Naive thymus-derived CD4-positive, alpha-beta T cell (primary cell): ENCODE data around the gene COMT. TPM values are rescaled to one million over a fixed set of nuclear protein-coding genes. Genes with fewer than 3 reads are reported as not detected.
A peak's percentile ranks its signal among the peaks of the same experiment; 100 is the strongest.

Source experiments
- ATAC-seq: fragments of 150-1000 bp; cut with Tn5 transposase; 2 replicates; pipeline ENCODE4 v1.10.0; 2021; ENCODE audit warnings: mild to moderate bottlenecking, moderate library complexity
- CTCF ChIA-PET: fragments of 350-600 bp; sonication (Branson Sonifier 250); formaldehyde crosslinking; loops from one replicate; lab custom pipeline; 2021; ENCODE audit warnings: antibody characterized with exemption; lab: Charles Lee
- POLR2A ChIA-PET: fragments of 350-600 bp; sonication (Branson Sonifier 250); formaldehyde crosslinking; loops from one replicate; lab custom pipeline; 2021; ENCODE audit warnings: antibody characterized with exemption, inconsistent platforms; lab: Charles Lee
- DNase-seq, 9 donors: peaks; one replicate each; pipeline versions ENCODE4 v3.0.0 to v3.0.0-alpha.2; 2020 to 2022; ENCODE audit warnings: mixed read lengths in 1 of 9
- H3K27ac ChIP-seq: one replicate; pipeline ENCODE4 v1.7.0; 2013; ENCODE audit warnings: mild to moderate bottlenecking, low read depth, low read length, moderate library complexity
- H3K27me3 ChIP-seq, 2 donors: one replicate each; pipeline ENCODE4 v1.7.0; 2013; ENCODE audit warnings: low read length in 2 of 2, mild to moderate bottlenecking in 2 of 2, moderate library complexity in 2 of 2; ENCODE audit not compliant: control insufficient read depth in 2 of 2, insufficient read depth in 2 of 2
- H3K36me3 ChIP-seq, 3 experiments: 1 replicate in 2 of 3; 2 replicates in 1 of 3; pipeline ENCODE4 v1.7.0; 2013; ENCODE audit warnings: low read length in 3 of 3, mild to moderate bottlenecking in 3 of 3, moderate library complexity in 1 of 3; ENCODE audit not compliant: insufficient read depth in 3 of 3, control insufficient read depth in 2 of 3
- H3K4me1 ChIP-seq, 2 donors: one replicate each; pipeline ENCODE4 v1.7.0; 2013; ENCODE audit warnings: low read length in 2 of 2, mild to moderate bottlenecking in 2 of 2, moderate library complexity in 1 of 2; ENCODE audit not compliant: control insufficient read depth in 2 of 2, insufficient read depth in 2 of 2
- H3K4me3 ChIP-seq: 2 replicates; pipeline ENCODE4 v1.7.0; 2013; ENCODE audit warnings: mild to moderate bottlenecking, low read length
- H3K9me3 ChIP-seq, 3 experiments: 1 replicate in 2 of 3; 2 replicates in 1 of 3; pipeline ENCODE4 v1.7.0; 2013; ENCODE audit warnings: low read length in 3 of 3; ENCODE audit not compliant: control insufficient read depth in 2 of 3
- H3K27ac Mint-ChIP-seq, 9 donors: one replicate each; pipeline ENCODE4 v1.8.0; 2020 to 2022; ENCODE audit warnings: mixed read lengths in 9 of 9, mild to moderate bottlenecking in 8 of 9, moderate library complexity in 5 of 9, inconsistent platforms in 2 of 9
- H3K27me3 Mint-ChIP-seq, 5 donors: one replicate each; pipeline ENCODE4 v1.8.0; 2021 to 2022; ENCODE audit warnings: mixed read lengths in 5 of 5, mild to moderate bottlenecking in 1 of 5
- H3K36me3 Mint-ChIP-seq, 5 donors: one replicate each; pipeline ENCODE4 v1.8.0; 2020 to 2022; ENCODE audit warnings: mixed read lengths in 5 of 5, mild to moderate bottlenecking in 3 of 5, inconsistent platforms in 1 of 5
- H3K4me1 Mint-ChIP-seq, 7 donors: one replicate each; pipeline ENCODE4 v1.8.0; 2020 to 2022; ENCODE audit warnings: mixed read lengths in 7 of 7, mild to moderate bottlenecking in 3 of 7, inconsistent platforms in 1 of 7
- H3K4me3 Mint-ChIP-seq, 10 donors: one replicate each; pipeline ENCODE4 v1.8.0; 2020 to 2022; ENCODE audit warnings: mild to moderate bottlenecking in 10 of 10, mixed read lengths in 10 of 10, moderate library complexity in 6 of 10, inconsistent platforms in 2 of 10
- H3K9me3 Mint-ChIP-seq, 11 donors: one replicate each; pipeline ENCODE4 v1.8.0; 2020 to 2022; ENCODE audit warnings: mixed read lengths in 11 of 11, mild to moderate bottlenecking in 4 of 11, inconsistent platforms in 1 of 11, moderate library complexity in 1 of 11
- intact Hi-C, 2 donors: fragments of 100-400 bp; cut with micrococcal nuclease; formaldehyde crosslinking; loops; one replicate each; pipeline ENCODE4 v1.15.1; 2023
- polyA plus RNA-seq, 2 donors: library from polyadenylated mRNA; unstranded; fragments of 300-500 nt; fragmentation: Illumina TruSeq; gene quantifications; one replicate each; pipeline ENCODE4 v1.2.3, GENCODE V29; 2021
- total RNA-seq, 6 experiments: library from RNA in 5 of 6; stranded (reverse) in 5 of 6; gene quantifications; 1 replicate in 5 of 6; 2 replicates in 1 of 6; pipeline ENCODE4 v1.2.3 and lab custom pipeline; 2021 to 2026

COMT gene
- total and polyA plus RNA-seq, 7 experiments from 2014 or later = 30.0 to 105 (median 56.0) TPM

- peaks cover 0 to 5% (median 0%) of the 10 kb centered on the region in 5 donors for H3K36me3 Mint-ChIP-seq
- H3K27me3 Mint-ChIP-seq = peaks cover 0 to 9% (median 0%) of the 10 kb centered on the region in 5 donors
- ATAC-seq = no peak
- POLR2A ChIA-PET = no interaction called here
- H3K4me3 Mint-ChIP-seq = no peak overlapping the region
- Histone ChIP-seq H3K9me3 (no peaks in the 10 kb centered on the region), H3K4me3 (no peak overlapping the region), H3K27me3 (no peaks in the 10 kb centered on the region), H3K4me1 (no peaks in the 10 kb centered on the region), H3K27ac (no peak overlapping the region), H3K36me3 (no peaks in the 10 kb centered on the region)
- no peak overlapping the region for H3K27ac Mint-ChIP-seq
- no peak for DNase-seq
- CTCF ChIA-PET = no interaction called here
- intact Hi-C loops = no loop called here
- H3K9me3 Mint-ChIP-seq = peaks cover 0 to under 1% (median 0%) of the 10 kb centered on the region in 11 donors
- peaks cover 0 to 4% (median 0%) of the 10 kb centered on the region in 7 donors for H3K4me1 Mint-ChIP-seq
Observed at GRCh38 chr22:20009582-20010306, 68.2 kb downstream of the COMT start.

GRCh38 chr22:20010307-20011122 is 68.9 kb downstream of the COMT start:
- H3K4me1 ChIP-seq = no peaks in the 10 kb centered on the region
- DNase-seq (no peak), ATAC-seq (no peak)
- intact Hi-C loops = no loop called here
- H3K27ac ChIP-seq = no peak overlapping the region
- H3K4me3 Mint-ChIP-seq = no peak overlapping the region
- H3K36me3 ChIP-seq = no peaks in the 10 kb centered on the region
- POLR2A ChIA-PET = no interaction called here
- no peaks in the 10 kb centered on the region for H3K9me3 Mint-ChIP-seq
- H3K4me3 ChIP-seq = no peak overlapping the region
- no peaks in the 10 kb centered on the region for H3K9me3 ChIP-seq
- no peaks in the 10 kb centered on the region for H3K36me3 Mint-ChIP-seq
- peaks cover 0 to 16% (median 0%) of the 10 kb centered on the region in 5 donors for H3K27me3 Mint-ChIP-seq
- peaks cover 0 to 10% (median 3%) of the 10 kb centered on the region in 7 donors for H3K4me1 Mint-ChIP-seq
- CTCF ChIA-PET = no interaction called here
- no peak overlapping the region for H3K27ac Mint-ChIP-seq
- H3K27me3 ChIP-seq = no peaks in the 10 kb centered on the region

GRCh38 chr22:20011123-20011992 is 69.8 kb downstream of the COMT start:
- H3K4me1 ChIP-seq = no peaks in the 10 kb centered on the region
- ATAC-seq = no peak
- intact Hi-C loops = no loop called here
- no peak overlapping the region for H3K4me3 ChIP-seq
- CTCF ChIA-PET = interaction anchor here (0.6 kb wide), 1 partner anchor 18 kb away, joined by 4 read pairs; no protein-coding TSS in a partner anchor
- H3K36me3 ChIP-seq = no peaks in the 10 kb centered on the region
- H3K27ac Mint-ChIP-seq = no peak overlapping the region
- H3K4me1 Mint-ChIP-seq = peaks cover 0 to 11% (median 5%) of the 10 kb centered on the region in 7 donors
- H3K27me3 Mint-ChIP-seq = peaks cover 0 to 18% (median 0%) of the 10 kb centered on the region in 5 donors
- POLR2A ChIA-PET = no interaction called here
- H3K4me3 Mint-ChIP-seq = no peak overlapping the region
- H3K9me3 ChIP-seq = no peaks in the 10 kb centered on the region
- DNase-seq = no peak
- no peak overlapping the region for H3K27ac ChIP-seq
- no peaks in the 10 kb centered on the region for H3K27me3 ChIP-seq
- H3K36me3 Mint-ChIP-seq = no peaks in the 10 kb centered on the region
- no peaks in the 10 kb centered on the region for H3K9me3 Mint-ChIP-seq

GRCh38 chr22:20011993-20012740 is 70.6 kb downstream of the COMT start:
- Histone ChIP-seq H3K36me3 (peaks cover 0 to 4% (median 0%) of the 10 kb centered on the region in 3 experiments), H3K9me3 (no peaks in the 10 kb centered on the region), H3K4me3 (no peak overlapping the region), H3K27ac (no peak overlapping the region), H3K27me3 (no peaks in the 10 kb centered on the region), H3K4me1 (peaks cover under 1 to 2% of the 10 kb centered on the region in 2 donors)
- H3K27ac Mint-ChIP-seq = peak overlapping the region in 1 of 9 donors; percentile 28
- CTCF ChIA-PET = no interaction called here
- H3K9me3 Mint-ChIP-seq = no peaks in the 10 kb centered on the region
- H3K36me3 Mint-ChIP-seq = no peaks in the 10 kb centered on the region
- H3K4me3 Mint-ChIP-seq = peak overlapping the region in 1 of 10 donors; percentile 69
- ATAC-seq (no peak), DNase-seq (no peak)
- POLR2A ChIA-PET = interaction anchor here (1.1 kb wide), 1 partner anchor 10 kb away, joined by 4 read pairs; no protein-coding TSS in a partner anchor
- intact Hi-C loops = no loop called here
- H3K4me1 Mint-ChIP-seq = peaks cover 0 to 11% (median 8%) of the 10 kb centered on the region in 7 donors
- H3K27me3 Mint-ChIP-seq = peaks cover 0 to 20% (median 0%) of the 10 kb centered on the region in 5 donors

GRCh38 chr22:20012741-20013331 is 71.3 kb downstream of the COMT start:
- DNase-seq = no peak
- Mint-ChIP-seq H3K36me3 (no peaks in the 10 kb centered on the region), H3K27me3 (peaks cover 0 to 27% (median 0%) of the 10 kb centered on the region in 5 donors), H3K4me1 (peaks cover 0 to 17% (median 13%) of the 10 kb centered on the region in 7 donors), H3K4me3 (no peak overlapping the region), H3K27ac (no peak overlapping the region), H3K9me3 (no peaks in the 10 kb centered on the region)
- no peak for ATAC-seq
- H3K4me3 ChIP-seq = no peak overlapping the region
- POLR2A ChIA-PET = interaction anchor here (1.1 kb wide), 1 partner anchor 9 kb away, joined by 4 read pairs; no protein-coding TSS in a partner anchor
- no peaks in the 10 kb centered on the region for H3K9me3 ChIP-seq
- CTCF ChIA-PET = interaction anchor here (1.2 kb wide), 1 partner anchor 42 kb away, joined by 4 read pairs; no protein-coding TSS in a partner anchor
- intact Hi-C loops = loop anchor here in 1 of 2 donors (1.0 kb wide), 1 partner anchor 43 kb away; no protein-coding TSS in a partner anchor
- H3K27ac ChIP-seq = no peak overlapping the region
- peaks cover 0 to 4% (median 0%) of the 10 kb centered on the region in 3 experiments for H3K36me3 ChIP-seq
- peaks cover 4 to 5% of the 10 kb centered on the region in 2 donors for H3K4me1 ChIP-seq
- no peaks in the 10 kb centered on the region for H3K27me3 ChIP-seq
